HUDEP-2 (cell line): ENCODE data around the gene HOXC11.

Source experiments
- DNase-seq, 76 experiments: peaks; one replicate each; lab custom pipeline; 2025; ENCODE audit not compliant: unreplicated experiment in 76 of 76; lab: John Stamatoyannopoulos, UW

Gene HOXC11

GRCh38 chr12:53995378-53996239 lies 22.7 kb downstream of the HOXC11 start:
- no peak for DNase-seq

DNA sequence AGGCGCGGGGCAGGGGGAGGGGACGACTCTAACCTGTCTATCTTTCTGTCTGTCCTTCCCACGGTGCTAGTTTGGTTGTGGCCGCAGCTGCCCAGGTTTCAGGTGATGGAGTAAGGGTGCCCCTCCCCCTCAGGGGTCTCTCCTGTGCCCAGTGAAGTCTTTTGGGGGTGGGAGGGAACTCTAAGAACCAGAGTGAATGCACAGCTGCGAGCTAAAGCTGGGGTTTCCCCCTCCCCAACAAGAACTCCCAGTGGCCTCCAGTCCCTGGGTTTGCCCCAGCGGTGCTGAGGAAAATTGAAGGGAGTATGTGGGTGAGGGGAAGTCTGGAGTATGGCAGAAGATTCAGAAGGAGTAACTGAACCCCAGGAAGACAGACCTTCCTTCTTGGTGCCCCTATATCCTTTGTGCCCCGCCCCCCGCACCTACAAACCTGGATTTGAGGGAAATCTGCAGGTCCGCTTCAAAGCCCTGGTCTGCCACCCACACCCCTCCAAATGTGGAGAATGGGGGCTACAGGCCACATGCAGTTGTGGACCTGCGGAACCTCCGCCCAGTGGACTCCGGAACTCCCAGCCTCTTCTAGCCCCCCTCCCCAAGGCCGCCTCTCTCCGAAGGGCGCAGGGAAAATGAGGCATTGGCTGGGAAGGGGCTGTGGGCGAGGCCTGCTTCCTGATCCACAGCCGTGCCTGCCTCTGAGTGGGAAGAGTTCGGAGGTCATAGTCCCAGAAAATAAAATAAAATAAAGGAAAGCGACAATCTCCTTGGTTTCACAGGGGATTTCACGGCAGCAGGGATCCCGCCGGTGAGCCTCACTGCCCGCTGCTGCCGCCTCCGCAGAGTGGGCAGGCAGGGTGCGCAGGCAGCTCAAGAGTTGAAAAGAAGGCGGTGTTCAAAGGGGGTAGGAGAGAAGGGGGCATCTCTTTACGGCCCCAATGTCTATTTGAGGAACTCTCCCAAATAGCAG lies 23.6 kb downstream of the HOXC11 start:
- no peak for DNase-seq

- no peak for DNase-seq
Measured at GRCh38 chr12:53997204-53998109, 24.5 kb downstream of the HOXC11 start.

GRCh38 chr12:53998110-53998899 lies 25.4 kb downstream of the HOXC11 start:
- no peak for DNase-seq

DNA sequence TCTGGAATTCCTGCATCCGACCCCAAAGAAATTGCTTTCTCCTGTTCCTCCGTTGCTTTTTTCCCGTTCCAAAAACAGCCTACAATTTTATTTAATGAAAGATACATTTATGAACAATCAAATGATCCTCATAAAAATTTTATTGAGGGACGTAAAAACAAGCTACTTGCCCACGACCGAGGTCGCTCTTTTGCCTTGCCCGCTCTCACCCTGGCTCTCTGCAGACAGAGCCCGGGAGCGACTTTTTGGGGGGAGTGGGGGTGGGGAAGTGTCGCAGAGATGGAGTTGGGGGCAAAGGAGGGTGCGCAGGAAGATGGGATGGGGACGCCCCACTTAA lies 25.9 kb downstream of the HOXC11 start:
- DNase-seq, result no peak

DNA sequence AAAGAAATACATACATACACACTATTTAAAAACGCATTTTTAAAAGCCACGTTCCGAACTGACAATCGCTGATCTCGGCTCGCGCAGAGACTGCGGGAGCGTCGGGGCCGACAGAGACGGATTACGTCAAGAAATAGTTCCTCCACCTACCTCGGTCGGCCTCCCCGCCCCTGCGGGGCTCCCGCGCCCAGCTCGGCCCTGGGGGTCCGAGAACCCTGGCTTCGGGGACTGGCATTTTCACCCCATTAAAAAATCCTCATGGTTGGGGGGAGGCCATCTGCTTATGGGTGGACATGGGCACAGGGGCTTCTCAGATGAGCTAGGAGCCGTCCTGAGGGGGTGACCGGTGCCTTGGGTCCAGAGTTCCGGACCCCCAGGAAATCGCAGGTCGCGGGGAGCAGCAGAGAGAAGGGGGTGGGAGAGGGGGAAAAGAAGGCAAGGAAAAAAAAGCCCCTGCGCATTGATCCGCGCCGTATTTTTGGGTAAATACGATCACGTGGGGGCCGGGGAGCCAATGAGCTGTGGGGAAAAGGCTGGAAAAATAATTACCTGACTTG lies 26.7 kb downstream of the HOXC11 start:
- peak in 16 of 76 experiments; percentile 6 to 34 (median 16) for DNase-seq

GRCh38 chr12:54000116-54001114 lies 27.5 kb downstream of the HOXC11 start, which contains the start of gene HOXC9:
Gene HOXC9 (plus strand): TSS chr12:54000161. CDS start chr12:54000189, 28 bp downstream.
- DNase-seq, result no peak

DNA sequence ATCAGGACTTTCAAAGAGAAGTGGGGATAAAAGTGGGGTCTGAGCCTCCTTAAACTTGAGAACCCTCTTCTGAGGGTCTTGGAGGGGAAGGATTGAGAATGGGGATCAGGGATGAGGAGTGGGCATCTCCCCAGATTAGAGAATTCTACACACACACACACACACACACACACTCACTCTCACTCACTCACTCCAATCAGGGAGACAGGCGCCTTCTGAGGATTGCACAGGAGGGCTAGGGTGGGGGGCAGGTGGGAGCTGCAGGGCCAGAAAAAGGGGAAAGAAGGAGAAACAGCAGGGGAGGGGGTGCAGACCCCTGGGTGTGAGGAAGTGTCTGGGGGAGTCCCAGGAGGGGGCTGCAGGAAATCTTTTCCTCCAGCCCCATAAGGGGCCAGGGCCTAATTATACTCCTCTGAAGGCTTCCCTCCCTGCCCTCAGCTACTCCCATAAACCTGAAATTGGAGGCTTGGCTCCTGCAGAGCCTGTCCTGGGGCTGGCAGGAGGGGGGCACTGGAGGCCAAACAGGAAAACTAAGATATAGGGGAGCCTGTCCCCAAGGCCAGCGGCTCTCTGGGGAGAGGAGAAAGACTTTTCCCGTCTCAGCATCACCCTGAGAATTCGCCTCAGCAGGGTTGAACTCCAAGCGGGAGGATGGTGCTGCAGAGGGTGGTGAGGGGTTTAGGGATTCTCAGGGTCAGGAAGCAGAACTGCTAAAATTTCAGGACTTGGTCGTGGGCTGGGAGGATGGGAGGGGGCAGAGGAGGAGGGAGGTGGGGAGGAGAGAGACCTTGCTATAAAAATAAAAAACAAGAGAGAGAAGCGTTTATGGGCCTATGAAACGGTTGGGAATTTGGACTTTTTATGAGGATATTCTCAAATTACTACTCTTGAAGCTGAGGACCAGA lies 28.6 kb downstream of the HOXC11 start:
- DNase-seq, result no peak

GRCh38 chr12:54002278-54002914 lies 29.5 kb downstream of the HOXC11 start:
- DNase-seq, result no peak

DNA sequence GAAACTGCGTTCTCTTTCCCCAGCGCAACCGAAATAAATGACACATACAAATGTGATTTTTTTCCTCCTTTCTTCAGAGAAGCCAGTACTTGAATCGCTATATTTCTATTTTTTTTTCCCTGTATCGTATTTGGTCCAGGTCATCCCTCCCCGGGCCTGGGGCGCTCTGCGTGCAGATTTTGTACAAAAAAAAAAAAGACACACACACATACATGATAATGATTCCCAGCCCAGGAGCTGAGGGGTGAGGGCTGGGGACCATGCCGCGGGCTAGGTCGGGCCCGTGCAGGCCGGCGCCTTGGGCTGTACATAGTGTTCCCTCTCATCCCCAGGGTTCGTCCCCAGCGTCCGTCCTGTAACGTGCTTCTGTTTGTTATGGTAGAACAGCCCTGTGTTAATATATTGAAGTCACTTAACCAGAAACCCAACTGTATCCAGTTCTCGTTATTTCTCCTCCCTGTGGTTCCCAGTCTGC lies 30.0 kb downstream of the HOXC11 start:
- DNase-seq, result no peak

DNA sequence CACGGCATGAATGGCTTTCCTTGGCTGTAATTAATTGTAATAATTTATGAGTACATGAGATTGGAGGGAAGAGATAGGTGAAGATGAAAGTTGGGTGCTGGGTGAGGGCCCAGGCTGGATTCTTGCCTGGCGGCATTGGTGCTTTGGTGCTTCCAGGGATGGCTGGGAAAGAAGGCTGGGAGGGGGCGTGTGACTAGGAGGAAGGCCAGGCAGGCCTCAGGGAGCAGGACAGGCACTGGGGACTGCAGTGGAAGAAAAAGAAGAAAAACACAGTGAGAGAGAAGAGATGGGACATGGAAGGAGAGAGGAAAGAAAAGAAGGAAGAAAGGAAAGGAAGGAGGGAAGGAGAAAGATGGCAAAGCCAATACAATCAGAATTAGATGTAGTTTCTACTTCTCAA lies 30.7 kb downstream of the HOXC11 start:
- no peak for DNase-seq

GRCh38 chr12:54004063-54004840 lies 31.3 kb downstream of the HOXC11 start:
- DNase-seq, result no peak

DNA sequence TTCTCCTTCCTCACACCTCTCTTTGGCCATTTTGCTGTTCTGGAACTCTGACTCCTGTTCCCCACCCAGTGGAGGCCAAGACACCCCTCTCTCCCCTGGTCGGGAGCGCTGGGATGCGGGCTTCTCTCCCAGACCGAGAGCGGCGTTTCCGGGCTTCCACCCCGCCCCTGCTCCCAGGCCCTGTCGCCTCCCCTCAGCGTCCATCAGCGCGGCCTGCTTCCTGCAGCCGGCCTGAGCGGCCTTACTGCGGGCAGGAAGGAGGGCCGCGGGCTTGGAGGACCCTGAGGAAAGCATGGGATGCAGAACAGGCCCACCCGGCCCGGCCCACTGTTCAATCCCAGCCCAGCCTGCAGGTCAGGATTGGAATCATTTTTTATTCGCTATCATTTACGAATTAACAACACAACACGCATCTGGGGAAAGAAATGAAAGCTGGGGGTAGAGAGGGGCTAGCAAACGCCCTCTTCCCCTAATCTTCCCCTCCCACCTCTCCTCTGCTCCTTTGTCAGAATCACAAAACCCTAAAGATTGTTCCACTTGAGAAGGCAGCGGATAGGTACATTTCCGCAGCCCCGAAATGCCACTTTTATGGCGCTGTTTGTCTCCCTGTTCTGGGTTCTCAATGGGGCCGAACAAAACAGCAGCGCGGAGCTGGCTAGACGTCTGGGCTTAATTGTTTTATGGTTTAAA lies 32.1 kb downstream of the HOXC11 start:
- no peak for DNase-seq

DNA sequence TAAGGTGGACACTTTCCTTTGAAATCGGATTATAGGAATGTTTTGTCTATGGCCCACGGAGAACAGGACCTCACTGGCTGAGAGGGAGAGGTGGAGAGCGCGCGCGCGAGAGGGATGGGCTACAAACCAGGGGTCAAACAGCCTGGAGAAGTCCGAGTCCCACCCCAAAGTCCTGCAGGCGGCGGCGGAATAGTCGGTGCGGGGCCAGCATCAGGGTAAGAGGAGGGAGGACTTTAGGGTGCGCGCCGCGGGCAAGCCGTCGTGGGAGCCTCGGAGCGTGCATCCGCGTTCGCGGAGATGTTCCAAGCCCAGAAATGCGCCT lies 32.6 kb downstream of the HOXC11 start:
- no peak for DNase-seq

DNA sequence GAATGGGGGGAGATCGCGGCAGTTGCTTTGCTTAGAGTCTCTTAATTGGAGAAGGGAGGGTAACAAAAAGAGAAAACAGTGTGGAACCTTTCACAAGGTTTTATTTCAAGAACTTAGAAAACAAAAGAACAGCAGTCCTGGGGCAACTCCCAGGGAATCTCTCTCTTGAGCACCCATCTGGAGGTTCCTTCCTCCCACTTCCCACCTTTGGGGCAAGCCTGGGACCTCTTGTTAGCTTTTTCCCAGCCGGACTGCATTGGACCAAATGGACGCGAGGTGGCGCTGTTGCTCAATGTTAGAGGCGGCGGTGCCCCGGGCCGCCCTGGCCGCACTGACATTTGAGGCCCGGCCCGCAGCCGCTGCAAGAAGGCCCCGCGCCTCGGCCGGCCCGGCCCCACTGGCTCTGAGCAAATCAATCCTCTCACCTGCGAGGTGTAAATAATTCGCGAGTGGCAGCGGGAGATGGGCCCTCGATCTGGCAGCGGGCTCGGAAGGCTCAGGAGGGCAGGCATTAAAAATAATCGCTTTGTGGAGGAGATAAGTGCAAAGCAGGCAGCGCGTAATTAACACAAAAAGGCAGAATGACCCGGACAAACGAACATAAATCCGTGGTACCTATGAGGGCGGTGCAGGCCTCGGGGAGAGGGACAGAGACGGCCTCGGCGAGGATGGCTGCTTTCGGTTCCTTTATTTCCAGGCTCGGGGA lies 33.1 kb downstream of the HOXC11 start:
- peak in 65 of 76 experiments; percentile 6 to 82 (median 60) for DNase-seq
